ENCODE results near the gene TEX38.
"Not testable (repeated sequence)": the region's sequence is repeated elsewhere in the genome, so short reads cannot be mapped to it uniquely, and the experiment has no call there.

TEX38 gene

GRCh38 chr1:46681333-46682034 lies 9.8 kb downstream of the TEX38 start:
- DNase-seq (ENCODE audit: low read depth, low spot score): no peak
- H3K4me3 ChIP-seq (ENCODE audit: low read length): no peak overlapping the region

- DNase-seq (ENCODE audit: low read depth, low spot score): no peak
- no peak overlapping the region for H3K4me3 ChIP-seq (ENCODE audit: low read length)
Measured at GRCh38 chr1:46682064-46682463, 10.4 kb downstream of the TEX38 start.

GRCh38 chr1:46684670-46685069 lies 13.0 kb downstream of the TEX38 start:
- DNase-seq (ENCODE audit: low read depth, low spot score): no peak
- H3K4me3 ChIP-seq (ENCODE audit: low read length): no peak overlapping the region

- DNase-seq (ENCODE audit: low read depth, low spot score): no peak
Measured at GRCh38 chr1:46686255-46686654, 14.6 kb downstream of the TEX38 start.

GRCh38 chr1:46687093-46687659 lies 15.5 kb downstream of the TEX38 start:
- peak; percentile 90 for DNase-seq (ENCODE audit: low read depth, low spot score)
- H3K4me3 ChIP-seq (ENCODE audit: low read length): peak overlapping the region; percentile 33

More at GRCh38 chr1:46686255-46686654, 14.6 kb downstream of the TEX38 start:
- no peak overlapping the region; the same call in 1 of the 2 replicates for H3K4me3 ChIP-seq (ENCODE audit: low read length)

GRCh38 chr1:46687921-46688509 lies 16.4 kb downstream of the TEX38 start:
- DNase-seq (ENCODE audit: low read depth, low spot score): peak; percentile 67
- 0 out of 2 replicates have a peak overlapping the region, but pooled peaks have one; percentile 4 for H3K4me3 ChIP-seq (ENCODE audit: low read length)

GRCh38 chr1:46689356-46689755 lies 17.7 kb downstream of the TEX38 start:
- H3K4me3 ChIP-seq (ENCODE audit: low read length): peak overlapping the region; percentile 28
- DNase-seq (ENCODE audit: low read depth, low spot score): peak; percentile 98

- H3K4me3 ChIP-seq (ENCODE audit: low read length): no peak overlapping the region; the same call in 1 of the 2 replicates
- no peak for DNase-seq (ENCODE audit: low read depth, low spot score)
Measured at GRCh38 chr1:46689897-46690296, 18.2 kb downstream of the TEX38 start.

- DNase-seq (ENCODE audit: low read depth, low spot score): peak; percentile 64
- H3K4me3 ChIP-seq (ENCODE audit: low read length): no peak overlapping the region
Measured at GRCh38 chr1:46690931-46691421, 19.3 kb downstream of the TEX38 start.

- no peak for DNase-seq (ENCODE audit: low read depth, low spot score)
- H3K4me3 ChIP-seq (ENCODE audit: low read length): no peak overlapping the region
Measured at GRCh38 chr1:46691997-46692790, 20.5 kb downstream of the TEX38 start.

- peak; percentile 62 for DNase-seq (ENCODE audit: low read depth, low spot score)
- no peak overlapping the region for H3K4me3 ChIP-seq (ENCODE audit: low read length)
Measured at GRCh38 chr1:46692811-46693770, 21.4 kb downstream of the TEX38 start.

- not testable (repeated sequence) for DNase-seq (ENCODE audit: low read depth, low spot score); H3K4me3 ChIP-seq (ENCODE audit: low read length)
Measured at GRCh38 chr1:46694676-46695075, 23.0 kb downstream of the TEX38 start.

- H3K4me3 ChIP-seq (ENCODE audit: low read length): no peak overlapping the region
- no peak for DNase-seq (ENCODE audit: low read depth, low spot score)
Measured at GRCh38 chr1:46697053-46697452, 25.4 kb downstream of the TEX38 start.

GRCh38 chr1:46699666-46700065 lies 28.0 kb downstream of the TEX38 start:
- DNase-seq (ENCODE audit: low read depth, low spot score): no peak
- no peak overlapping the region for H3K4me3 ChIP-seq (ENCODE audit: low read length)

- DNase-seq (ENCODE audit: low read depth, low spot score): no peak
- H3K4me3 ChIP-seq (ENCODE audit: low read length): no peak overlapping the region
Measured at GRCh38 chr1:46703927-46704641, 32.4 kb downstream of the TEX38 start.

GRCh38 chr1:46705408-46705807 lies 33.8 kb downstream of the TEX38 start:
- DNase-seq (ENCODE audit: low read depth, low spot score): no peak
- no peak overlapping the region for H3K4me3 ChIP-seq (ENCODE audit: low read length)

- H3K4me3 ChIP-seq (ENCODE audit: low read length): no peak overlapping the region
- no peak for DNase-seq (ENCODE audit: low read depth, low spot score)
Measured at GRCh38 chr1:46708121-46708520, 36.5 kb downstream of the TEX38 start.

- H3K4me3 ChIP-seq (ENCODE audit: low read length): no peak overlapping the region
- DNase-seq (ENCODE audit: low read depth, low spot score): no peak
Measured at GRCh38 chr1:46714976-46715375, 43.3 kb downstream of the TEX38 start.
